ENCODE measurements around the gene RHCG. TPM values are rescaled to one million over a fixed set of nuclear protein-coding genes. Genes with fewer than 3 reads are reported as not detected.

RHCG gene
- polyA plus RNA-seq, 12 donors = 0.45 to 3.2 (median 0.80) TPM; not detected in 9

DNA sequence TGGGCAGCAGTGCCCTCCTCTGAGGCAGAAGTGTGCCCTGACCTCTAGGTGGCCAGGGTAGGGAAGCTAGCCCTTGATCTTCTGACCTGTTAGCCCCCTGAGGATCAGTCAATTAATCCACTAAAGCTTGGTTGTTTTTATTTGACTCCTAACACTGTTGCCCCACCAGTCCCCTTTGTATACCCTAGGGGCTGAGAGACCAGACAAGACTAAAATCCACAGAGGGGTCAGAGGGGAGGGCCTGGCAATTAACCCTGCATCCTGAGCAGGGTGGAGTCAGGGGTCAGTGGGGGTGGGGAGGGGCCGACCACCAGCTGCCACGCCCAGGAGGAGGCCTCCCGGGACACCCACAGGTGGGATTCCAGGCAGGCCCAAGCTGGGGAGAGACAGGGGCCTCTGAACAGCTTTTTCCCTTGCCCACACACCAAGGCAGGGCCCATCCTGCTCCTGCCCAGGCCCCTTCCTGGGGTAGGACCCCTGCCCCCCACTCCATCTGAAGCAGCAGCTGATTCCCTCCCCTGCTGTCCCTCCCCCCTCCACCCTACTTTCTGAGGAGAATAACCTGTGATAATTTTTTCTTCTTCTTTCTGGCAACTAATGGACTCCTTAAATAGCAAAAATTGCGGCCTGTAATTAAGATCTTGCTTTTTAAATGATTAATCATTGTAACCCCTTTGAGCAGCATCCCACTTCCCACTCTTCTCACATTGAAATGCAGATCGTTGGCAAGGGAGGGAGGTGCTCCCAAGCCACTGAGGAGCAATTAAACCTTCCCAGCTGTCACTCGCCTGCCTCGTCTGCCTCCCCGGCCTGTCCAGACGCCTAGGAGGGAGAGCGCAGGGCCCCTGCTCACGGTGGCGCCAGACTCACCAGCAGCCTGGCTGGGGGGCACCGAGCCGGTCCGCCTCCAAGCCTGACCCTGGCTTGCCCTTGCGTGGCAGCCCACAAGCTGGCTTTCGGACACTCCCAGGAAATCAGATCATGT, 51.9 kb downstream of the RHCG start:
- no peak for DNase-seq

DNA sequence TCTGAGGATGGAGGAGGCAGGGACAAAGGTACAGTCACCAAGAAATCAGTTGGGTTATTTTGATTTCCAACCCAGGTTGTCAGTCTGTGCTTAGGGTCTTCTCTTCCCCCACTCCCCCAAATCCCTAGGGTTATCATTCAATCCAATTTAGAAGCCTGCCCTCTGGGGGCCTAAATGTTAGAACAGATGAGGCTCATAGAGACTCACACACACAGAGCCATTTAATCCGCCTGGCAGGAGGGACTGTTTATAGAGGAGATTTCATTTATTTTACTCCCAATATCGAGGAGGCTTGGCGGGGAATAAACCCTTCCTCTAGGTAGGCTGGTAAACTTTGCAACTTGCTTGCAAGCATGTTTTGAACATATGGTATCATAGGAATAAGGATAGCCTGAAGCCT, 52.8 kb downstream of the RHCG start:
- DNase-seq = no peak

DNA sequence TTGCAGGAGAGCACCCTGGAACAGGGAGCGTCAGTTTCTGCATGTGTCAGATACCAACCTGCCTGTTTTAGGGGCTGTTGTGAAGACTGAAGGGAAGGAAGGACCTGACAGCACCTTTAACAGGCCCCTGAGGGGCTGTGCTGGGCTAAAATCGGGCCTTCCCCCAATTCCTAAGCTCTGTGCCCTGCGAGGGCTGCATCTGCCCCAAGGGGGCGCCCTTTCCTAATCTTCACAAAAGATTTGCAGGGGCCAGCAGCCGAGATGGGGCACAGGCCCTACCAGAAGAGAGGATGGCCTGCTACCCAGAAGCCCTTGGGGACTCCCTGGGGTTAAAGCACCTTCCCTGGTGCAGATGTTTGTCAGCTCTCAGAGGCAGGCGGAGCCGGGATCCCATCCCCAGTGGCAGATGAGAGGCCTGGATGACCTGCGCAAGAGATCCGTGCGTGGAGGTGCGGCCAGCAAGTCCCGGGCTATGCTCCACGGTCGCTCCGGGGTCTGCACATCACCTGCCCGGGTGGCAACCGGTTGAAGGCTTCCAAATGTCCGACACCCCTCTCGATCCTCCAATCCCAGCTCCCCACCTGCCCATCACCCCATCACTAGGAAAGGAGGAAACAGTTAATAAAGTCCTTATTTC, 53.6 kb downstream of the RHCG start:
- DNase-seq = no peak

DNA sequence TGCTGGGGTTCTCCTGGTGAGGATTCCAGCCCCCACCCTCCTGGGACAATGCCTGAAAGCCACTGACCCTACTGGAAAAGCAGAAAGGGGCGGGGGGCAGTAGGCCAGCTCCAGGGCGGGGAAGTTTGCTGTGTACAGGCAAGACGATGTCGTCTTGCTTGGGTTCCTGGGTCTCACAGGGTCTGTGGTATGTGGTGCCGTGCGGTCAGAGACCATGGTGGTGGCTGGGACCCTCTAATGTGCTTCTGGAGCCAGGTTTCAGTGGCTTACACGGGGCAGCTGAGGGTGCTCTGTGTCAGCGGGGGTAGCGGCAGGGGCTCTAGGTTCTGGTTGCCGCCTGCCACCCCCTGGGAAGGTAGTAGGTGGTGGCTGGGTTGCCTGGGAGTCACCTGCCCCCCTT, 54.2 kb downstream of the RHCG start:
- no peak for DNase-seq

DNA sequence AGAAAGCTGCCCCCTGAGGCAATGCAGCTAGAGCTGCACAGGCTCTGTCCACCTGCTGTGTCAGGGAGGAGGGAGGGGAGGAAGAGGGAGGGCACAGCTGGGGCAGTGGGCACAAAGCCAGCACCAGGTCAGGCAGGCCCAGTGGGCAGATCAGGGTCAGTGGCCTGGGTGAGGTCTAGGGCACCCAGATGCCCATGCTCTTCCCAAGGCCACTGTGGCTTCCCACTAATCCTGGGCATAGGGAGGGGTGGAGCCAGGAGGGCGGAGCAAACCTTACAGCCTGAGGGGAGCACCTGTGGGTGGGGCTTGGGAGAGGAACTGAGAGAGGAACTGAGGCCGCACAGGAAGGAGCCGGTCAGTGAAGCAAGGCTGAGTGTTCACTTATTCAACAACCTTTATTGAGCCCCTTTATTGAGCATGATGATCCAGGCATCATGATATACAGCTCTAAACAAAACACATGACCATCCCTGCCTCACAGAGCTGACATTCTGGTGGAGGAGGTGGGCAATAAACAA, 55.0 kb downstream of the RHCG start:
- DNase-seq = no peak

DNA sequence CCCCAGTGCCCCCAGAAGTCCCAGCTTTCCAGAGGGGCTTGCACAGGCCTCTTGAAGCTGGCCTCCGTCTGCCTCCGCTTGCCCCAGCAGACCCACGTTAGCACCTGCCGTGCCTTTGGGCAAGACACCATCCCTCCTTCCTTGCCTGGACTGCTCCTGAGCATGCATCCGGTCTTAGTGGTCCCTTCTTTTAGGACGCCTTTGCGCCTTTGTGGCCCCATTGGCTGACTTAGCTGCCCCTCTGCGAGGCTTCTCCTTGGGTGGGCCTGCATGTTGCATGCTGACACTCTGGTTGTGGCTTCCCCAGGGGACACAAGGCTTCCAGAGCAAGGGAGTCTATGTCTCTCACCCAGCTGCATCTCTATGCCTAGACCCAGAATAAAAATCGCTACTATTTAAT, 56.6 kb downstream of the RHCG start:
- no peak for DNase-seq

DNA sequence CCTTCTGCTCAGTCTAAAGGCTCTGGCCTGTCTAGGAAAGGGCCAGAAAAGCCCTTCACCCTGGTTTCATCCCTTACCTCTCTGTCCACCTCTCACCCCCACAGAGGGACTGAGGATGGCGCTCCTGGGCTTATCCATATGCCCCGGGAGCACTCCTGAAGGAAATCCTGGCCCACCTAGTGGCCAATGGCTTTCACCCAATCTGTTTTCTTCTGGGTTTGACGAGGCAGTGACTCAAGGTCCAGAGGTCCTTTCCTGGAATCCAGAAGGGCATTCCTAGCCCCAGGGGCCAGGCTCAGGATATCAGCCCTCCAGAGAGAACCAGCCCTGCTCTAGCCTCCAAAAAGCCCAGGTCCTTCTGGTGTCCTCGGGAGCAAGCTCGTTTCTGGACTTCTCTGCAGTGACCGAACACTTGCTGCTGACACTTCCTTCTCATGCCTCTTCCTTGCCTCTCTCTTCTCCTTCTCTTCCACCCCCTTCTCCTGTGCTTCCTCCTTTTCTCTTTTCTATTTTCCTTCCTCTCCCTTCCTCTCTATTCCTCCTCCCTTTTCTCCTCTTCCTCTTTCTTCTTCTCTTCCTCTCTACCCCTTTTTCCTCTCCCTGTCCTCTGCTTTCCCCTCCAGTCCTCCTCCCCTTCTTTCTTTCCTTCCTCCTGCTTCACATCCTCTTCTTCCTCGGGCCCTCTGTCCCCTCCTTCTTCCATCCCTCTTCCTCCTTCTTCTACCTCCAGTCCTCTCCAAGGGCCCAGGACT, 59.6 kb downstream of the RHCG start:
- no peak for DNase-seq

DNA sequence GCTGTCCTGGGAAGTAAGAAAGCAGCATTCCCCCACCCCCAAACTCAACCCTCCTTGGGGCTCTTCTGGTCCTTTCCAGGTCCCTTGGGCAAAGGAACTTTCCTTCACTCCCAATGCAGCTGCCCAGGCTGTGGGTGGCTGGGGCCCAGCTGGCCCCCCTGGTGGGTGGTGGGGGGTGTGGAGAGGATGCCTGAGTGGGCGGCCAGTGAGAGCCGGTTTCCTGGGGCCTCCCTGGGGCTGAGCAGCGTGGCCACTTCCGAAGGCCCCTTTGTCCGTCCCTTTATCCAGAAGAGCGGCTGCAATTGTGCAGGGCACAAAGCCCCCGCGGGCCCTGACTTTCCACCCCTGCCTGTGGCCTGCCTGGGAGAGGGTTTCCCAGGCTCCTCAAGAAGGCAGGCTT, 61.0 kb downstream of the RHCG start:
- no peak for DNase-seq

DNA sequence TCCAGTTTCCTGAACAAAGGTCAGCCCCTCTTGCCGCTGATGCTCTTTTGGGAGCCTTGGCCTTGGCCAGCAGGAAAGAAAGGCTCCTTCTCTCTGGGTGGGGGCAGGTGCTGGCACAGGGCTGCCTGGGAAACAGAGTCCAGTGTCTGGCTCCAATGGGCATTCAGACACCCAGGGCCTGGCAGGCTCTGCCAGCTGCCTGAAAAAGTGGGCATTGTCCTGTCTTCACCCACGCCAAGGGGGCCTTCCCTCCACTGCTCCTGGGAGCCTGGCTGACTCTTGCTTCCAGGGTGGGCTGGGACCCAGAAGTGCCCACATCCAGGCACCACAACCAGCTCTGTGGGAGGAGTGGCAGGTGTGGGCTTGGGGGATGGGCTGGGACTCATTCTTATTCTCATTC, 62.7 kb downstream of the RHCG start:
- no peak for DNase-seq

DNA sequence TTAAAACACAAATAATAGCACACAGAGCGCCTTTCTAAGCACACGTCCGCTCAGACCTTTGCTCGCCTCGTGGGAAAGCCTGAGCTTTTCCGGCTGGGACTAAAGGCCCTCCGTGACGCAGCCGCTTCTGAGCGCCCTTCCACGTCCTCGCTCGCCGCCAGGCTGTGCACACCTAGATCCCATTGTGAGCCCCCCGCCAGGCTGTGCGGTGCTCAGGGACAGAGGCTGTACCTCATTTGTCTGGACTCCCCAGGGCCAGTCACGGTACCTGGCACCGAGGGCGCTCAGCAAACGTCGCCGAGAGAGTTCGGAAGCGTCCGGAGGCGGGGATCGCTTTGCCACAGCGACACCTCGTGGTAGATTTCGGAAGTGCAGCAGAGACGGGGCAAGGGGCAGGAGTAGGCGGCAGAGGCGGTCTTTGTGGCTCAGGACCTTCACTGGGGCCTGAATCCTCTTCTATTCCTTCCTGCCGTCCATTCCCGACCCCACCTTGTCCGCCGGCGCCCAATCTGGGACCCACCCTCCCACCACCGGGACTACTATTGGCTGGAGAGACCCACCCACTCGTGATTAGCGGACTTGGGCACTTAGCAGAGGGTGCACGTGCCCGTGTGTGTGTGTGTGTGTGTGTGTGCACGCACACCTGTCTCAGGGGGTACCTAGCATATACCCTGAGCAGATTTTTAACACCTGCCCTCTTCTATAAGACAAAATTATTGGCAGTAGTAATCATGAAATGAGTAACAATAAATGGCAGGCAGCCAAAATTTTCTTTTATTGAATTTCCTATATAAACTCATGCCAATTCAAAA, 65.6 kb downstream of the RHCG start:
- peak; percentile 86 for DNase-seq

DNA sequence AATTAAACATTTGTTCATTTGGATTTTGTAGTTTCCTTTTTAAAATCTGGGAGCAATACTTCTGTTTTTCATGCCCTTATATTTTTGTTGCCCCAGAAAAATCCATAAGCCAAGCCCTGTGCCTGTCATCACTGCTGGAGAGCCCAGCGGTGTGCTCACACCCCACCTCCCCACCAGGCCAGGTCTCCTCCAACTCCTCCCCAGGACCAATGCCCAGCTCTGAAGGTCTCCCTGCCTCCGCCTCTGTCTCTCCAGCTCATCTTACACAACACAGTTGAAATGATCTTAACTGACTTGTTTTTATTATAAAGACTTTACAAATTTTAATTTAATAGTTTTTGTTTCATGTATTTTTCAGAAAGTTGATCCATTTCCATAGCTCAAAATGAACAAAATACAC, 66.4 kb downstream of the RHCG start:
- DNase-seq = no peak

DNA sequence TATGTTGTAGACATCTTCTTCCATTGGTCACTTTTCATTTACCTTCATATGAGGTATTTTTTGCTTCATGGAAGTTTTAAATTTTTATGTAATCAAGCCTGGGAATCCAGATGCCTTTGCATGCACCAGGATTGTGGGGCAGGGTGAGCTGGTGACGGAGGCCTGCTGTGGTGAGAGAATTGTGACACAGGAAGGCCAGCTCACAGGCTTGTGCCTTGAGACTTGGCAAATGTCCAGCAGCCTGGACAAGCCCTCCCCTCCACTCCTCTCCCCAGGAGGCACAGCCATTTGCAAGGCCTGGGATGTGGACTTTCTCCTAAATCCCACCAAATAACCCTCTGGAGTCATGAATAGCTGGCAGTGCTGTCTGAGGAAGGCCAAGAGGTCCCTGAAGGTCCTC, 67.4 kb downstream of the RHCG start:
- no peak for DNase-seq

DNA sequence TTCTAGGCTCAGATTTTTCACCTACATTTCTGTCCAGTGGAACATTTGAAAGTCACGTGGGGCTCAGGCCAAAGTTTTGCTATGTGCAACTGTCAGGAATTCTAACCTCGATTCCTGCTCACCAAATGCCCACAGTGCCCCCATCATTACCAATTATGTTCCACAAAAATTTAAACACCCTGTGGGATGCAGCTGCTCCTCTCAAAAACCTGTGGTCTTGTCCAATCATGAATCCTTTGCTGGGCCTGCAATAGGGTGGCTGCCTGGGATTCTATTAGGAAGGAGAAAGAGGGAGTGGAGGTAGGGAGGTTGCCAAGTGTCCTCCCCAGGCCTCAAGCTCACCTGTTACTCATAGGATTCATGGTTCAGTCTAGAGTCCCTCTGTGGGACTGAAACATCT, 68.1 kb downstream of the RHCG start:
- DNase-seq = no peak

DNA sequence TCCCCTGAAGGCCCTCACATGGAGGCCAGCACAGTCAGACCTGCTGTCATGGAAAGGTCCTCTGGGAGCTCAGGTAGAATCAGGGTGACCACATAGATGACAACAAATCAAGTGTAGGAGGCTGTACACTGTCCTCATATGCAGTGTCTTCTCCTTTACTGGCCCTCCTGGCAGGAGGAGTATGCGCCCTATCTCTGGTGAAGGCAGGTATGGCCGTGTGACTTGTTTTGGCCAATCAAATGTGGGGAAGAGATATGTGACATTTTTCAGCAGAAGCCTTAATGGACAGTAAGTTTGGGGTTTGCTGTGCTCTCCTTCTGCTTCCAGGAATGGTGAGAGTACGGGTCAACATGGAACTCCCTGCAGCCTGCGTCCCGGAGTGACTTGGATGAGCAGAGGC, 69.9 kb downstream of the RHCG start:
- DNase-seq = no peak

DNA sequence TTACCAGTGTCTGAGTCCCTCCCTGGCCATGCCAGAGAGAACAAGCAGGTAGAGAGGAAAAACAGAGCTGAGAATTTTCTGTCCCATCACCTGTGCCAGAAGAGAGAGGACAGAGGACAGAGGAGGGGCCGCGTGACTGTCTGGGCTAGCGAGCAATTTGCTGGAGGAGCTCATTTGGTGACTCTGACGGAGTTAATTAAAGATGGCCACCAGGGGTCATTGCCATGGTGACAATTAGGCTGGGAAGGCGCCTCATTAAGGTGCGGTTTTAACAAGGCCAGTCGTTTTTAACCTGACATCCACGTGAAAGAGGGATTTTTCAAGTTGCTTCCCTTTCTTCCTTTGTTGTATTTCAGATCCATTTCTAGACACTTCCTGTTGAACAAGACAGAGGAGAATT, 72.4 kb downstream of the RHCG start:
- no peak for DNase-seq

Other genes with a start within 250 kb of the RHCG start
- gene POLG, start 161.8 kb downstream of the RHCG start, polyA plus RNA-seq (ENCODE audit: insufficient read length in 12 of 12) = 10 to 100 TPM in 11 of 12 donors, not detected in 1; 31.0 to 44.6 (median 37.2) TPM
- gene TICRR, start 78.9 kb upstream of the RHCG start, polyA plus RNA-seq (ENCODE audit: insufficient read length in 12 of 12) = 1 to 10 TPM in 11 of 12 donors, not detected in 1; 2.6 to 9.6 (median 4.9) TPM
- gene KIF7, start 158.9 kb upstream of the RHCG start, polyA plus RNA-seq (ENCODE audit: insufficient read length in 12 of 12) = 10 to 100 TPM in 1 of 12 donors, 1 to 10 TPM in 10, not detected in 1; 4.2 to 11.1 (median 5.6) TPM
- gene PLIN1, start 182.8 kb upstream of the RHCG start, polyA plus RNA-seq (ENCODE audit: insufficient read length in 12 of 12) = under 1 TPM in 9 of 12 donors, not detected in 3; 0.08 to 0.80 (median 0.41) TPM
- 1 to 10 TPM in 10 of 12 donors, not detected in 2; 4.4 to 7.9 (median 6.1) TPM for gene PEX11A, start 194.2 kb upstream of the RHCG start, polyA plus RNA-seq (ENCODE audit: insufficient read length in 12 of 12)
- under 1 TPM in 8 of 12 donors, not detected in 4; 0.12 to 0.39 (median 0.23) TPM for gene WDR93, start 194.2 kb upstream of the RHCG start, polyA plus RNA-seq (ENCODE audit: insufficient read length in 12 of 12)